Putamen (tissue), 1 donor: ENCODE results near the gene UPK3BL1.
"Not testable (repeated sequence)": the region's sequence is repeated elsewhere in the genome, so short reads cannot be mapped to it uniquely, and the experiment has no call there.

Source experiments
- DNase-seq: peaks from one replicate; pipeline ENCODE4 v3.0.0-alpha.2; 2016; ENCODE audit warnings: low spot score

Gene UPK3BL1, protein sequence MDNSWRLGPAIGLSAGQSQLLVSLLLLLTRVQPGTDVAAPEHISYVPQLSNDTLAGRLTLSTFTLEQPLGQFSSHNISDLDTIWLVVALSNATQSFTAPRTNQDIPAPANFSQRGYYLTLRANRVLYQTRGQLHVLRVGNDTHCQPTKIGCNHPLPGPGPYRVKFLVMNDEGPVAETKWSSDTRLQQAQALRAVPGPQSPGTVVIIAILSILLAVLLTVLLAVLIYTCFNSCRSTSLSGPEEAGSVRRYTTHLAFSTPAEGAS

DNA sequence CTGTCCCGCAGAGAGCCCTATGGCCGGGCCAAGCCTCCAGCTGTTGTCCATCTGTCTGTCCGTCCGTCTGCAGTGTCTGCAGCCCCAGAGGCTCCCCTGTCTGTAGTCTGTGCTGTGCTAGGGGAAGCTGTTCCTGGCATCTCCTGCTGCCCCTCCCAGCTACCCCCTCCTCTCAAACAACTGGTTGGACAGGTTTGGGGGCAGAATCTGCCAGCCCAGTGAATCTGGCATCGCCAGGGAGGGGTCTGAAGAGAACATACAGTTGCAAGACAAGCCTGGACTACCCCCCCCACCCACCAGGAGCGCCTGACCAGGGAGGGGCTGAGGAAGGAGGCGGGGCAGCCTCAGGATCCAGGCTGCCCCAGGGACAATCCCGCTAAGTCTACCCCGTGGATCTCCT lies at the start of gene UPK3BL1:
UPK3BL1 (minus strand) TSS at position 101 of the 400 bp plus-strand sequence; CDS start at position 51, 50 bp downstream.
- DNase-seq, result not testable (repeated sequence)

DNA sequence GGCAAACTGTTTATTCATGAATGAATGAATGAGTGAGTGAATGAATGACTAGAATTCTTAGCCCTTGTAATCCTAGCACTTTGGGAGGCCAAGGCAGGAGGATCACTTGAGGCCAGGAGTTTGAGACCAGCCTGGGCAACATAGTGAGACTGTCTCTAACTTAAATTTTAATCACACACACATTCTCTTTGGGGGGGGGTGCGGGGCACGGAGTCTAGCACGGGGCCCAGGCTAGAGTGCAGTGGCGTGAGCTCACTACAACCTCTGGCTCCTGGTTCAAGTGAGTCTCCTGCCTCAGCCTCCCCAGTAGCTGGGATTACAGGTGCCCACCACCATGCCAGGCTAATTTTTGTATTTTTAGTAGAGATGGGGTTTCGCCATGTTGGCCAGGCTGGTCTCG lies 48.0 kb upstream of the UPK3BL1 start:
- DNase-seq, result not testable (repeated sequence)

DNA sequence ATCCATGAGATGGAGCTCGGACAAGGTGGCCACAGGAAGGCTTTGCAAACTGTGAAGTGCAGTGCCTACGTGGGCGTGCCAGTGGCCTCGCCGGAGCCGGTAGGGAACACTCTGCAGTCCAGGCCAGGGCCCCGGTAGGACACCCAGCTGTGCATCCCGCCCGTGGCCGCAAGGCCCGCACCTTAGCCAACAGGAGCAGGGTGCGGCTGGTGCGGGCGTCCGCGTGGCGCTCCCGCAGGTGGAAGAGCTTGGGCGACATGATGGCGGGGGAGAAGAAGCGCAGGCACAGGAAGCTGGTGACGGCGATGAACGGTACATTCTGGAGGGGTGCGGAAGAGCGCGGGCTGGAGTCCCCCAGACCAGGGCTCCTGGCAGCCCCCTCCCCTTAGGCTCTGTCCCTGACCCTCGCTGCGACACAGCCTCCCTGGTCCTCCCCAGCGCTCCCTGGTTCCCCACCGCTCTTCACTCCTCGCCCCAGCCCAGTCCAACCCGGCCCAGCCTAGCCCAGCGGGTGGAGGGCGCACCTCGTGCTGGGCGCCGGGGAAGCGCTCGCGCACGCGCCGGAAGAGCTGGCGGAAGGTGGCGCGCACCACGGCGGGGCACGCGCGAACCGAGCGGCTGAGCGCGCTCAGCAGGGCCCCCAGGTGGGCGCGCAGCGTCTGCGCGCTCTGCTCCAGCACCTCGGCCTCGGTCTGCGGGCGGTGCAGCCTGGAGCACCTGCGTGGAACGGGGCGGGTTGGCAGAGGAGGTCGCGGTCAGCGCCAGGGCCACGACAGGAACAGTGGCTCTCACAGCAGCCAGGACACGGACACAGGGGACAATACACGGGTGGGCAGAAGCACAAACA lies 47.1 kb upstream of the UPK3BL1 start:
- not testable (repeated sequence) for DNase-seq

DNA sequence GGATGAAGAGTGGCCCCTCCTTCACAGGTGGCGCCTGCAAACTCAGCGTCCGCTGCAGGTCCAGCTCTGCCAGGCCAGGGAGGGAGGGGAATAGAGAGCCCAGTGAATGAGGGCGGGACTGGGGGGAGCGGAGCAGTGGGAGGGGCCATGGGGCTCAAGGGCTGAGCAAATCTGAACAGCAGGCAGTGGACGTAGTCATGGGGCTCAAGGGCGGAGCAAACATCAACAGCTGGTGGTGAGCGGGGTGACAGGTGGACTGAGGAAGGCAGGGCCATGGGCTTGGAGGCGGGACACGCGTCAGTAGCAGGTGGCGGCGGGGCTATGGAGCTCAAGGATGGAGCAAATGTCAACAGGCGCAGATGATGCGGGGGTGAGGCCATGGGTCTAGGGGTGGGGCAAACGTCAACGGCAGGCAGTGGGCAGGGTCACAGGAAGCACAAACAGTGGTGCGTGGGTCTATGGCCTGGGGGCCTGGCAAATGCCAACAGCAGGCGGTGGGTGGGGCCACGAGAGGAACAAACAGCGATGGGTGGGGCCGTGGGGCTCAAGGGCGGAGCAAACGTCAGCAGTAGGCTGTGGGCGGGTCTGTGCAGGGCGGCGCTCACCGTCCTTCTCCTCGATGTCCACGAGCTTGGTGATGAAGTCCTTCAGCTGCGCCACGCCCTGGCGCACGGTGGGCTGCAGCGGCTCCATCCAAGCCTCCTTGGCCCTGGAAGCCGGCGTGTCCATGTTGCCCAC lies 45.9 kb upstream of the UPK3BL1 start:
- DNase-seq, result not testable (repeated sequence)

DNA sequence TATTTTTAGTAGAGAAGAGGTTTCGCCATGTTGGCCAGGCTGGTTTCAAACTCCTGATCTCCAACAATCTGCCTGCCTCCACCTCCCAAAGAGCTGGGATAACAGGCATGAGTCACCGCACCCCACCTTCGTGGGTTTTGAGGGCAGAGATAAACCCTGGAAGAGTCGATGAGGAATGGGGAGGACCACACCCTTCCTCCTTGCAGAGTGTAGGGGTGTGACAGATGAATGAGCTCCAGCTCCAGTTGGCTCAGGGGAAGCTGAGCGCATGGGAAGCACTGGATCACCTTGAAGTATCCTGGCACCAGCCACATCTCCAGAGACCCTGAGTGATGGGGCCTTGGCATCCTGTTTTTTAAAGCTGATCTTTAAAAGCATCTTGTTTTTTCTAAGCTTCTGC lies 40.0 kb upstream of the UPK3BL1 start:
- DNase-seq, result not testable (repeated sequence)

DNA sequence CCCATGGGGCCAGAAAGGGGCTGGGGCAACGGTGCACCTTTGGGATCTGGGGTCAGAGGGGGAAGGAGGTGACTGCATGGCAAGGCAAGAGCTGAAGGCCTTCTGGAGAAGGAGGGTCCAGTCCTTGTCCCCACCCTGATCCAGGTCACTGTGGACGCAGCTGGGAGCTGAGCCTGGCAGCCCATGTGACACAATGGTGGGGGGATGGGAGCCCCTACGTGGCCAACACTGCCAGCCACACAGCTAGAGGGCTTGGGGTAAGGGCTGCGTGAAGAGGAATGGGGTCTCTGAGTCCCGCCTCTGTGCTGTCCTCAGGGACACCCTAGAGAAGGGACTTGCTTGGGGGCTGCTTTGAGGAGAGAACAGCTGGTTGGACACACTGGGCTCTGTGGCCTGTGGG lies 38.2 kb upstream of the UPK3BL1 start:
- DNase-seq, result not testable (repeated sequence)

DNA sequence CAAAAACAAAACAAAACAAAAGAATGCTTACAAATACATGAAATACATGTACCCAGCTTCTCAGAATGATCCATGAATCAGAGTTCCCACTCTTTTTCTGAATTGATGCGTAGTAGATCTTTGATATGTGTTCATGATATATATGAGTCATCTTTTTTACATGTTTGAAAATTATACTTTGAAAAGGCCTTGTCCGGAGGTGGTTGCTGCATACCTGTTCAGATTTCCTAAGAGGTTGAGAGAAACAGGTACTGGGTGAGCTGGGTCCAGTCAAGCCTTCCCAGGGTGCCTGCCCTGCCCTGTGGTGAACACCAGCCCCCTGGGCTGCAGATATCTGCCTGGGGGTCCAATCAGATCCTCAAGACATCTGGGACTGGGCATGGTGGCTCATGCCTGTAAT lies 33.0 kb upstream of the UPK3BL1 start:
- DNase-seq, result not testable (repeated sequence)

DNA sequence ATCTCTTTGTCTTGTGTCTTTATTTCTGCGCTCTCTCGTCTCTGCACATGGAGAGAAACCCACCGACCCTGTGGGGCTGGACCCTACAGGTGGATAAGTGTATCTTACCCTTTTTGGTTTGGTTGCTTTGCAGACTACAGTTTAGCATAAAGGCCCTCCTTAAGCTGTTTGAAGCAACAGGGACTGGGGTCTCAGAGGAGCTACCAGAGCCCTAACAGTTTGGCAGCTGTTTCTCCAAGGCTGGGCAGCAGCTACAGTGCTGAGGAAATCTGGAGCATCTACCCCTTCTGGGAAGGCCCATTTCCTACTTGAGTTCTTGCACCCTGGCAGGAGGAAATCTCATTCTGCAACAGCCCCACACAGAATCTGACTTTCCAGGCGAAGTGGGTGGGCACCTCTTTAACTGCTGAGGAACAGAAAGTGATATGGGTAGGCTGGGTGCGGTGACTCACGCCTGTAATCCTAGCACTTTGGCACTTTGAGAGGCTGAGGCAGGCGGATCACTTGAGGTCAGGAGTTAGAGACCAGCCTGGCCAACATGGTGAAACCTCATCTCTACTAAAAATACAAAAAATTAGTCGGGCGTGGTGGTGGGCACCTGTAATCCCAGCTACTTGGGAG lies 31.0 kb upstream of the UPK3BL1 start:
- DNase-seq, result not testable (repeated sequence)

DNA sequence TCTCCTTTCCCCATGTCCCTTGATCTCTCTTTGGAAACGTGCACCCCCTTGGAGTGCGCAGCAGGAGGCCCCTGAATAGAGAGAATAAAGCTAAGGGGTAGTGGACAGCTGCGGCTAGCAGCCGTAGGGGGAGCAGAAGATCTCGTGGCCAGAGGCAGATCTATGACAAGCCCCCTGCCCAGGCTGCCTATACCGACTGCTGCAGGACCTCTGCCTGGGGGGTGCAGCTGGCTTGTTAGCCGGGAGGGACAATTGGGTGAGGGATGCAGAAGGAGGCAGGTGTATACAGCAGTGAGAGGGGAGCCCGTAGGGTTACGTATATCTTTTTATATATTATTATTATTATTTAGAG lies 29.3 kb upstream of the UPK3BL1 start:
- not testable (repeated sequence) for DNase-seq

DNA sequence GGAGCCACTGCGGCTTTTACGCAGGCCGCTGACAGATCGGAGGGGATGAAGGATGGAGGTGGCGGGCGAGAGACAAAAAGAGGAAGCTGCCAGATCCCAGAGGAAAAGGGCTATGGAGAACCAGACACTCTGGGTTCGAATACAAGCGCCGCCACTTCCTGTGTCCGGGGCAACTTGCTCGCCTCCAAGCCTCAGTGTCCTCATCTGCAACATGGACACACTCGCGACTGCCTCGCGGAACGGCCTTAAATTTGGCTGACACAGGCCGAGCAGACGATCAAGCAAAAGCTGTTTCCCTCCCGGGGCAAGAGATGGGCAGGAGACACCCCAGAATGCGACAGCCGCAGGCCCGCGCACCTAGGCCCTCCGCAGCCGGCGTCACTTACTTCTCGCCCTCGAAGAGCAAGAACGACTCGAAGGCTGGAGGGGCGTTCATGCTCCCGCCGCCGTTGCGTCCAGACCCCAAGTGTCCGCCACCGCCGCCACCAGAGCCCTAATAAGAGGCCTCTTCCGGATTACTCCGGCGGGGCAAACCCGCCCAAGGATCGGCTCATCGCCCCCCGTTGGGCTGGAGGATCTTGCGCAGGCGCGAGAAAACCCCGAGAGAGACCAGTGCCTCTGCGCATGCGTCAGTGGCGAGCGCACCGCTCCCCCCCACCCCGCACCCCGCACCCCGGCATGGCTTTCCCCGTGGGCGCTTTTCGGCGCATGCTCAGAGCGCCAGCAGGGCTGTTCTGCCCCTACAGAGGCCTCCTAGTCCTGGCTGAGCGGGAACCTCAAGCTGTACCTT lies 28.8 kb upstream of the UPK3BL1 start, which contains the start of gene POLR2J2:
POLR2J2 (minus strand) TSS at position 498 of the 790 bp plus-strand sequence; CDS start at position 436, 62 bp downstream.
- DNase-seq, result not testable (repeated sequence)

DNA sequence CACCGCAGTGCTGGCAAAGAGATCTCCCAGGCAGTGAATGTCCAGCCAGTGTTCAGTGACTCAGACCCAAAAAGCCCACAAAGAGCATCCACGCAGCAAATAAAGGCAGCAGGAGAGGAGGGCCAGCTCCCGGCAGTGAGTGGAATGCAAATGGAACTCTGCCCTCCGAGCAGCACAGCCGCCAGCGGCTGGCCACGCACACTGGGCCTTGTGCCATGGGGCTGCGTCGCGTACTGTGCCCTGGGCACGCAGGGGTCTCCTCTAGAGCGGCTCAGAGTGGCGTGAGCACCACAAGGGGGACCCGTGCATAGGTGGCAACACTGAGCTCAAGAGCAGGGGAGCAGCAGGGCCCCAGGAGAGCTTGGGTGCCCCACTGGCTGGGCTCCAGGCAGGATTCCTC lies 24.9 kb upstream of the UPK3BL1 start:
- DNase-seq, result not testable (repeated sequence)

DNA sequence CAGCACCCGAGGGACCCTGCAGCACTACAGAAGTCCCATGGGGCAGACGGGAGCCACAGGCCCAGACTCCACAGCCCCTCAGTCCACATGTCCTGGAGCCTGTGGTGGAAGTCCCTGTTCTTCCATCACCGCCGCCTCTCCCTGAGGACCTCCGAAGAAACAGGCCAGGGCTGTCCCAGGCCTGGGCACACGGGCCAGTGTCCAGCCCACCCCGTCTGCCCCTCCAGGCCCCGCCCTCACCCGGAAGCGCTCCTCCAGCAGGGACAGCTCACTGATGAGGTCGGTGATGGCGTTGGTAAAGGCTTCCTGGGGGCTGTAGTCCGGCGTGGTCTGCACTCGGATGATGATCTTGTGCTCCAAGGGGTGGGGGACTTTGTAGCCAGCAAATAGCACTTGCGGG lies 24.3 kb upstream of the UPK3BL1 start:
- not testable (repeated sequence) for DNase-seq

DNA sequence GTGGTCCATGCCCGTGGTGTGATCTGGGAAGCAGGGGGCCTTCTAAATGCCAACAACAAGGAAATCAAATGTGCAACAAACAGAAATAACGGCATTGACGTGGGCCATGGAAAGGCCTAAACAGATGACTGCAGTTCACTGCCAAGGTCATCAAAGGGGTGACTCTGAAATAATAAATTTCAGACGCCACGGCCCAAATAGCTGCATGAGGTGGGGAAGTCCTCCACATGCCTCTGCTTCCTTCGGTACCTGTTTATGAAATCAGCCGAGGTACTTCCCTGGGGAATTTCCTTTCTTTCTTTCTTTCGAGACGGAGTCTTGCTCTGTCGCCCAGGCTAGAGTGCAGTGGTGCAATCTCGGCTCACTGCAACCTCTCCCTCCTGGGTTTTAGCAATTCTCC lies 22.2 kb upstream of the UPK3BL1 start:
- DNase-seq, result not testable (repeated sequence)

DNA sequence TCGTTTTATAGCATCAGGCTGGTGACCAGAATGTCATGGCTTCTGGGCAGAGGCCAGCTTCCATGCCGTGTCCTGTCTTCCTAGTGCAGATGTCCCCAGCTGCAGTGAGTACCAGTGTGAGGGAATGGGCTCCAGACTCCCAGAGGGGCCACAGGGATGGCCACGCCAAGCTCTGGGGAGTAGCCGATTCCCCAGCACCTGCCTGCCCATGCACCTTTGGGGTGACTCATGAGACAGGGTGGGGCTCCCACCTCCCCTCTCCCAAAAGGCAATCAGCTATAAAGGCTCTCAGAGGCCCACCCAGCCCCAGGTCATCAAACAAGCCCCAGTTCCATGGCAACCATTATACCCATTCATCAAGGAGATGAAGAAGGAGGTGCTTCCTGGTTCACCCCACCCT lies 7.3 kb upstream of the UPK3BL1 start, which contains the start of gene SPDYE2B:
SPDYE2B (plus strand) TSS at position 396 of the 400 bp plus-strand sequence. CDS start 2,030 bp downstream, outside the sequence.
- not testable (repeated sequence) for DNase-seq

DNA sequence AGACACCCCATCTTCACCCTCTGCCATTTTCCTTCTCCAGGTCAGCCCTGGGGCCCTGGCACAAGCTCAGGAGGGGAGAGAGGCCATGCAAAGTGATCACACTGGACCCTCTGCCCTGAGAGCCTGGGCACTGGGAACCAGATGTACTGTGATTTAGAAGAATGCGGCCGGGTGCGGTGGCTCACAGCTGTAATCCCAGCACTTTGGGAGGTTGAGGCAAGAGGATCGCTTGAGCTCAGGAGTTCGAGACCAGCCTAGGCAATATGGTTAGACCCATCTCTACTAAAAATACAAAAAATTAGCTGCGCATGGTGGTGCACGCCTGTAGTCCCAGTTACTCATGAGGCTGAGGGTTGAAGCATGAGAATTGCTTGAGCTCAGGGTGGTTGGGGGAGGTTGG lies 5.2 kb upstream of the UPK3BL1 start:
- not testable (repeated sequence) for DNase-seq

DNA sequence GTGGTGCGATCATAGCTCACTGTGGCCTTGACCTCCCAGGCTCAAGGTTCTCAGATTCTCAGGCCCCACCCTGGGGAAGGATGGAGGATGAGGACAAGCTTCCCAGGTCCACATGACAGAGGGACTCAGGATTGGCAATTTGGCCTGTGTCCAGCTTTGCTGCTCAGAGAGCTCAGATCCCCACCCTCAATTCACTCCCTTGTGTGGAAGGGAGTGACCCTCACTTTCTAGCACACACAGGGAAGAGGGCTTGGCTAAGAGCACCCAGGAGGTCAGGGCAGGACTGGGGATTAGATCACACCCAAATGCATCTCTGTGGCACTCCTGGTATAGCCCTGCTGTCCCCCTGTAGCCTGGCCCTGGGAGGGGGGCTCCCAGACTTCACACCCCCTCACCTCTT lies 813 bp upstream of the UPK3BL1 start:
- DNase-seq, result not testable (repeated sequence)

DNA sequence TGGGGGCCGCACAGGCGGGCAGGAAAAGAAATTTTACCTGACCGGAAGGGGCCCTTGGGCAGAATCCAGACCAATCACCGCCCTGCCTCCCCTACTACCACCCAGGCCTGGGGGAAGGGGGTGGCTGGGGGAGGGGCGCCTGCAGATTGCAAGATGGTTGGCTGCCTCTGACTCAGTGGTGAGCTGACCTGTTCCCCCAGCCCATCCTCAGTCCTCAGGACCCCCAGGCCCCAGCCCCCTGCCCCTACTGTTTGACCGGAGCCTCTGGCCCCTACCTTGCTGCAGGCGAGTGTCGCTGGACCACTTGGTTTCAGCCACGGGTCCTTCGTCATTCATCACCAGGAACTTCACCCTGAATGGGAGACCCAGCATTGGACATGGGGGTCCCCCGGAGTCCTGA lies 3.7 kb downstream of the UPK3BL1 start:
- not testable (repeated sequence) for DNase-seq

DNA sequence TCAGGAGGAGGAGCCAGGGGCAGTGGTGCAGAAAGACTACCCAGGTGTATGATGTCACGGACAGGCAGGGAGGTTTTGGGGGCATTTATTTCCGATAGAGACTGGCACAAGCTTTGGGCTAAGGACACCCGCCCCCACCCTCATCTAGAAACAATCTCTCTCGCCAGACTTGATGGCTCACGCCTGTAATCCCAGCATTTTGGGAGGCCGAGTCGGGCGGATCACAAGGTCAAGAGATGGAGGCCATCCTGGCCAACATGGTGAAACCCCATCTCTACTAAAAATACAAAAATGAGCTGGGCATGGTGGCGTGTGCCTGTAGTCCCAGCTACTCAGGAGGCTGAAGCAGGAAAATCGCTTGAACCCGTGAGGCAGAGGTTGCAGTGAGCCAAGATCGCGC lies 5.6 kb downstream of the UPK3BL1 start:
- not testable (repeated sequence) for DNase-seq

DNA sequence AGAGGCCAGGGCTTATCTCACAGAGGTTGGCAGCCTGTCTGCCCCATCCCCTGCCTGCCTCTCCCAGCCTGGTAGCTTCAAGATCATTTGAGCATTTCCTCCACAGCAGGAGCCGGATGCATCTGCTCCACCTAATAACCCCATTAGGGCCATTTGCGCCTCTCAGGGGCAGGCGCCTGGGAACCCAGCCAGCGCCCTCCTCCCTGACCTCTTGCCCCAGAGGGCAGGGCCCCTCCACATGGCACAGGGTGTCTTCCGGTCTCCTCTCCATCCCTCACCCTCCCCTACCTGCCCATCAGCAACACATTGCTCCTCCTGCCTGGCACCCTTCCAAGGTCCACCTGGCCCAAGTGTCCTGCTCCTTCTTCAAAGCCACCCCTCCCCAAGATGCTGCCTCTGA lies 7.2 kb downstream of the UPK3BL1 start:
- DNase-seq, result not testable (repeated sequence)

DNA sequence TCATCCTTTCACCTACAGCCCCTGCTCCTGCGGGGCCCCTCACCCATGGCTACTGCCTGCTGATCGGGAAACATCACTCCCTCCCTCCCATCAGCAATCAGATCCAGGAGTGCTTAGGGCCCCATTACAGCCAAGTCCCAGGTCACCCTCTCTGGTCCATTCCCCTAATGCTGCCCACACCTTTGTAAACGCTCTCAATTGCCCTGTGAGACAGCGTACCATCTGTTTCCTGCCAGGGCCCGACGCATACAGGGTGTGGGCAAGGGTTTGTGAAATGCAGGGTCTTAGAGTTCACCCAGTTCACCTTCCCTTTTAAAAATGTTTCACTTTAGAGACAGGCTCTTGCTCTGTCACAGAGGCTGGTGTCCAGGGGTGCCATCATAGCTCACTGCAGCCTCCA lies 8.3 kb downstream of the UPK3BL1 start:
- DNase-seq, result not testable (repeated sequence)

DNA sequence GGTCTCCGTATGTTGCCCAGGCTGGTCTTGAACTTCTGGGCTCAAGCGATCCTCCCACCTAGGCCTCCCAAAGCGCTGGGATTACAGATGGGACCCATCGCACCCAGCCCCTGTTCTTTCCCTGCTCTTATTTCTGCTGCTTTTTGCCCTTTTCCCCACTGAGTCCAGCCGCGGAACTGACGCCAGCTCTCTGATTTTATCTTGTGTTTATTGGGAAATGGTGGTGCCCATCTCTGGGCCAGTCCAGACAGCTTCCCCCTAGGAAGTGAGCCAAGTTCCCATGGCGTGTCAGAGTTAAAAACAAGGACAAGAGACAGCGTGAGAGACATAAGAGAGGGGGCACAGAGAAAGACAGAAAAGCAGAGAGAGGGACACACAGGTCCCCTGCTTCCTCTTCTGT lies 12.0 kb downstream of the UPK3BL1 start:
- DNase-seq, result not testable (repeated sequence)
